ENCODE measurements around the gene TCAP. TPM values are rescaled to one million over a fixed set of nuclear protein-coding genes. Genes with fewer than 3 reads are reported as not detected.

TCAP gene
- total RNA-seq, 2 experiments from 2014 or later = 1.3 to 1.8 TPM

DNA sequence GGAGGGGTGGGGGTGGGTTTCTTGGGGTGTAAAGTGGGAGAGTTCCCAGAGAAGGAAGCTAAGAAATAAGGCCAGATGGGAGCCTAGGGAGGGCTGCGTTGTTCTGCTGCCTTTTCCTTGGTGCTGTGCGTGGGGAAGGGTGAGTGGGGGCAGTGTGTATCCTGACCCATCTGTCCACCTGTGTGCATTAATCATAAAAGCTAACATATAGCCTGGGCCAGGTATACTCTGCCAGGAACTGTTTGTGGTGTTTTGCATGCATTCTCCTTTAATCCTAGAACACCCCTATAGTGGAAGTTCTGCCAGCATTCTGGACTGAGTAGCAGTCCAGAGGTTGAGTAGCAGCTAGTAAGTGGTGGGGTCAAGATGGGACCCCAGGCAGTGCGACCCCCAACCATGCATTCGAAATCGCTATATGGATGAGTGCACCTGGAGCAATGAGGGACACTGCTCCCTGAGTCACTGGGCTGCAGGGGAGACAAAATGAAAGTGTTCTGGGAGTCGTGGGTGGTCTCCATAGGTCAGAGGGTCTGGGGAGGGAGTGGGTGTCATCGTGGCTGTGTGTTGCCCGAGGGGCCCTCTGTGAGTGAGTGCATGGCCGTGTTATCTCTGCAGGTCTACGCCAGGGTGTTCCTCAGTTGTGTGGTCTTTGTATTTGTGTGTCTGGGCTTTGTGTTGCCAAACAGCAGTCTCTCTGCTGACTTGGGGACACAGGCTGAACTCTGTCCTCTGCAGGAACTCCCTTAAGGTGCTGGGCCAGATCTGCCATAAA lies 36.0 kb downstream of the TCAP start:
- peaks cover 8% of the 10 kb centered on the region for H3K4me1 Mint-ChIP-seq (ENCODE audit: low read depth)
- H3K36me3 Mint-ChIP-seq (ENCODE audit: low read depth) = peaks cover 2% of the 10 kb centered on the region
- H3K4me3 Mint-ChIP-seq = no peak overlapping the region
- peaks cover 25% of the 10 kb centered on the region for H3K27me3 Mint-ChIP-seq (ENCODE audit: low read depth)
- H3K9me3 Mint-ChIP-seq (ENCODE audit: insufficient read depth) = no peaks in the 10 kb centered on the region
- H3K27ac Mint-ChIP-seq = no peak overlapping the region
- POLR2A ChIA-PET = no interaction called here
- ATAC-seq = peak; percentile 23
- CTCF ChIA-PET = interaction anchor here (1.5 to 2.1 kb wide), 3 partner anchors 14 to 79 kb away, joined by 3 to 10 read pairs (median 6); partner anchors contain the start of gene PGAP3
- DNase-seq = no peak

DNA sequence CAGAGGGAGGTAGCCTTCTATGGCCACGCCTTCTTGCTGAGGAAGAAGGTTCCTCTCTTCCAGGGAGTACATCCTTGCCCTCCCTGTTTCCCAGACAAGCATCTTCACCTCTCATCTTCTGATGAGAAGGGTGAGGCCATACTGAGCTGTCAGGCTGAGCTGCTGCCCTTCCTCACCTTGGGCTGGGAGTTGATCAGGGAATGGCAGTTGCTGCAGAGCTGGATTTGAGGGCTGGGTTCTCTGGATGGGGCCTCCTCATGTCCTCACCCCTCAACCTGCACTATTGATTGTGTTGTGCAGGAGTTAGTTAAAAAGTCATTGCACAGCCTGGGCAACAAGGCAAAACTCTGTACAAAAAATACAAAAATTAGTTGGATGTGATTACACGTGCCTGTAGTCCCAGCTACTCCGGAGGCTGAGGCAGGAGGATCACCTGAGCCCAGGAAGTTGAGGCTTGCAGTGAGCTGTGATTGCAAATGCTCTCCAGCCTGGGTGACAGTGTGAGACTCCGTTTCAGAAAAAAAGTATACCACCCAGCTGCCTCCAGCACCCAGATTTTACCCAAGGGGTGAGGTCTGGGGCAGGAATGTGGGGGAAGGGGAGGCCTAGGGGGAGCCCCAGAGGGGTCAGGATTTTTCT lies 36.8 kb downstream of the TCAP start:
- Mint-ChIP-seq H3K27me3 (ENCODE audit: low read depth) (peaks cover 25% of the 10 kb centered on the region), H3K4me3 (no peak overlapping the region), H3K27ac (no peak overlapping the region), H3K4me1 (ENCODE audit: low read depth) (peaks cover 12% of the 10 kb centered on the region), H3K9me3 (ENCODE audit: insufficient read depth) (no peaks in the 10 kb centered on the region), H3K36me3 (ENCODE audit: low read depth) (peaks cover 2% of the 10 kb centered on the region)
- ChIA-PET POLR2A (interaction anchor here (2.5 kb wide), 1 partner anchor 14 kb away, joined by 9 read pairs; the partner anchor contains the start of gene PGAP3), CTCF (interaction anchor here (1.3 to 2.1 kb wide), 2 partner anchors 67 to 79 kb away, joined by 3 to 10 read pairs; no protein-coding TSS in a partner anchor)
- ATAC-seq = no peak
- no peak for DNase-seq

GRCh38 chr17:39702901-39703893 lies 38.0 kb downstream of the TCAP start:
- ATAC-seq (no peak), DNase-seq (no peak)
- Mint-ChIP-seq H3K27me3 (ENCODE audit: low read depth) (peaks cover 25% of the 10 kb centered on the region), H3K4me1 (ENCODE audit: low read depth) (peaks cover 18% of the 10 kb centered on the region), H3K27ac (no peak overlapping the region), H3K36me3 (ENCODE audit: low read depth) (peaks cover 2% of the 10 kb centered on the region), H3K4me3 (no peak overlapping the region), H3K9me3 (ENCODE audit: insufficient read depth) (no peaks in the 10 kb centered on the region)
- CTCF ChIA-PET = interaction anchor here (0.8 to 2.1 kb wide), 5 partner anchors 8 to 81 kb away, joined by 3 to 10 read pairs (median 4); no protein-coding TSS in a partner anchor
- POLR2A ChIA-PET = interaction anchor here (0.6 to 2.5 kb wide), 3 partner anchors 15 to 78 kb away, joined by 3 to 9 read pairs (median 3); partner anchors contain the start of gene PGAP3

GRCh38 chr17:39703913-39704312 lies 38.8 kb downstream of the TCAP start:
- peaks cover 2% of the 10 kb centered on the region for H3K36me3 Mint-ChIP-seq (ENCODE audit: low read depth)
- H3K27ac Mint-ChIP-seq = no peak overlapping the region
- CTCF ChIA-PET = interaction anchor here (0.9 to 1.1 kb wide), 2 partner anchors 8 to 33 kb away, joined by 4 read pairs; no protein-coding TSS in a partner anchor
- no peak overlapping the region for H3K4me3 Mint-ChIP-seq
- POLR2A ChIA-PET = interaction anchor here (0.6 to 2.5 kb wide), 3 partner anchors 16 to 79 kb away, joined by 3 to 9 read pairs (median 3); partner anchors contain the start of gene PGAP3
- peaks cover 23% of the 10 kb centered on the region for H3K27me3 Mint-ChIP-seq (ENCODE audit: low read depth)
- ATAC-seq (no peak), DNase-seq (no peak)
- H3K4me1 Mint-ChIP-seq (ENCODE audit: low read depth) = peaks cover 18% of the 10 kb centered on the region
- no peaks in the 10 kb centered on the region for H3K9me3 Mint-ChIP-seq (ENCODE audit: insufficient read depth)

- peaks cover 12% of the 10 kb centered on the region for H3K4me1 Mint-ChIP-seq (ENCODE audit: low read depth)
- no peak overlapping the region for H3K4me3 Mint-ChIP-seq
- ChIA-PET POLR2A (no interaction called here), CTCF (interaction anchor here (1.6 kb wide), 1 partner anchor 70 kb away, joined by 4 read pairs; no protein-coding TSS in a partner anchor)
- H3K27me3 Mint-ChIP-seq (ENCODE audit: low read depth) = peaks cover 13% of the 10 kb centered on the region
- no peak for DNase-seq
- no peak overlapping the region for H3K27ac Mint-ChIP-seq
- no peaks in the 10 kb centered on the region for H3K36me3 Mint-ChIP-seq (ENCODE audit: low read depth)
- ATAC-seq = no peak
- no peaks in the 10 kb centered on the region for H3K9me3 Mint-ChIP-seq (ENCODE audit: insufficient read depth)
Observed at GRCh38 chr17:39704821-39705551, 39.8 kb downstream of the TCAP start.

DNA sequence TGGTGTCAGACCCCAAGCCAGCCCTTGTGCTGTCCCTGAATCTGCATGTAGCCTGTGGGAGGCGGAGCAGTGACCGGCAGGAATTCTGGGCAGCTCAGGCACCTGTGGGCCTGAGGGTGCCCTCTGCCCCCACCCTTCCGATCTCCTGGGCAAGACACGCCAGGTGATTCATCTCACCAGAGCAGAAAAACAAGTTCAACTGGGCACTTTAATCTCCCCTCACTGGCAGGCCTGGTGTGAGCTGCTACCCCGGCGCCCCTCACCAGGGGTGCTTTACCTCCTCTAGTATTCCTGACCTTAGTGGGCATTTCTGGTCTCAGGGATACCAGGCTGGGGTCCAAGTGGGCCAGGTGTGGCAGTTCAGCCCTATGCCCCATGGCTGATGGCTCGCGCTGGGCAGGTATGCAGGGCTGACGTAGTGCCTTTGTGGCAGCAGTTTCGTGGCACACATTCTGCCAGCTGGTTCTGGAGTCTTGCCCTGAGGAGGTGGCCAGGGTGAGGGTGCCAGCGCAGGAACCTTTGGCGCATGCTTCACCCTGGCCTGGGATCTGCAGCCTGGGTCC lies 40.7 kb downstream of the TCAP start:
- POLR2A ChIA-PET = interaction anchor here (1.5 kb wide), 1 partner anchor 24 kb away, joined by 6 read pairs; the partner anchor contains the start of gene MIEN1
- Mint-ChIP-seq H3K9me3 (ENCODE audit: insufficient read depth) (no peaks in the 10 kb centered on the region), H3K27me3 (ENCODE audit: low read depth) (peaks cover 9% of the 10 kb centered on the region), H3K4me3 (no peak overlapping the region), H3K4me1 (ENCODE audit: low read depth) (peaks cover 12% of the 10 kb centered on the region), H3K27ac (no peak overlapping the region), H3K36me3 (ENCODE audit: low read depth) (no peaks in the 10 kb centered on the region)
- DNase-seq (no peak), ATAC-seq (no peak)
- CTCF ChIA-PET = interaction anchor here (1.6 kb wide), 1 partner anchor 71 kb away, joined by 4 read pairs; no protein-coding TSS in a partner anchor

DNA sequence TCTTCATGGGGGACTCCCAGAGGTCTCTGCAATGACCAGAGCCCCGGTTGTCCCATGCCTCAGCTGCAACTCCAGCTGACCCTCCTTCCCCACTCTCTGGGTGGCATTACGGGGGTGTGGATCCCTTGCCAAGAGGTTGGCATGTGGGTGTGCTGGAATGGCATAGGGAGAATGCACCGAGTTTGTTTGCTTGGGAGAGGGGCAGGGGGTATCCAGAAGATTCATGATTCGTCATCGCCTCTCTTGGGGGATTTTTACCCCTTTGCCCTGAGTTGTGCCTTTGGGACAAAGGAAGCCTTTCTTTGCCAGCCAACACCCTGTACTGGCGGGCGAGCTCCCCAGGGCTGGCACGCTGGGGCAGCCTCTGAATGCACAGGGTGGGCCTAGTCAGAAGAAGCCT lies 41.2 kb downstream of the TCAP start:
- Mint-ChIP-seq H3K4me3 (no peak overlapping the region), H3K27me3 (ENCODE audit: low read depth) (peaks cover 4% of the 10 kb centered on the region), H3K27ac (peak overlapping the region; percentile 76), H3K9me3 (ENCODE audit: insufficient read depth) (no peaks in the 10 kb centered on the region), H3K4me1 (ENCODE audit: low read depth) (peaks cover 12% of the 10 kb centered on the region), H3K36me3 (ENCODE audit: low read depth) (no peaks in the 10 kb centered on the region)
- DNase-seq (no peak), ATAC-seq (no peak)
- CTCF ChIA-PET = interaction anchor here (1.6 kb wide), 2 partner anchors 72 to 84 kb away, joined by 4 to 8 read pairs; no protein-coding TSS in a partner anchor
- POLR2A ChIA-PET = interaction anchor here (1.5 kb wide), 1 partner anchor 24 kb away, joined by 6 read pairs; the partner anchor contains the start of gene MIEN1

- peak; percentile 31 for DNase-seq
- ATAC-seq = peak; percentile 66
- no peaks in the 10 kb centered on the region for H3K27me3 Mint-ChIP-seq (ENCODE audit: low read depth)
- H3K36me3 Mint-ChIP-seq (ENCODE audit: low read depth) = no peaks in the 10 kb centered on the region
- peak overlapping the region; percentile 76 for H3K27ac Mint-ChIP-seq
- ChIA-PET POLR2A (interaction anchor here (0.7 to 1.5 kb wide), 2 partner anchors 14 to 23 kb away, joined by 4 to 6 read pairs; partner anchors contain the start of gene MIEN1), CTCF (interaction anchor here (1.6 kb wide), 1 partner anchor 85 kb away, joined by 8 read pairs; no protein-coding TSS in a partner anchor)
- H3K9me3 Mint-ChIP-seq (ENCODE audit: insufficient read depth) = no peaks in the 10 kb centered on the region
- peaks cover 12% of the 10 kb centered on the region for H3K4me1 Mint-ChIP-seq (ENCODE audit: low read depth)
- no peak overlapping the region for H3K4me3 Mint-ChIP-seq
Observed at GRCh38 chr17:39706921-39707337, 41.8 kb downstream of the TCAP start.

DNA sequence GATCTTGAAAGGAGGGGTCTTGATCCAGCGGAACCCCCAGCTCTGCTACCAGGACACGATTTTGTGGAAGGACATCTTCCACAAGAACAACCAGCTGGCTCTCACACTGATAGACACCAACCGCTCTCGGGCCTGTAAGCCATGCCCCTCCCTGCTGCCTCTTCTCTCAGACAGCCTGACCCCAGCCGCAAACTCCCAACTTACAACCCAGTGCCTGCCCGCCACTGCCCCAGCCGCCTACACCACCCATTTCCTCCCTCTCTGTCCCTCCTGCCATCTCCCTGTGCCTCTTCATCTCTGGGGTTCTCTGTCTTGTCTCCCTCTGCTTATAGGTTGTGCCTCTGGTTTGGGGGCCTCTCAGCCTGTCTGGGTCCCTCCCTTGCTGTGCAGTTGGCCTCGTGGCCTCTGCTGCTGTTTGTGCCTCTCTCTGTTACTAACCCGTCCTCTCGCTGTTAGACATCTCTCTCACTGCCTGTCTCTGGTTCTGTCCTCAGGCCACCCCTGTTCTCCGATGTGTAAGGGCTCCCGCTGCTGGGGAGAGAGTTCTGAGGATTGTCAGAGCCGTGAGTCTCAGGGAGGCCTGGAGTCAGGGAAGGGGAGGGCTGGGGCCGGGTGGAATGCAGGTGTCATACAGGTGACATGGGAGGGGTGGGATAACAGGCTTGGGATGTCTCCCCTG lies 44.3 kb downstream of the TCAP start:
- POLR2A ChIA-PET = interaction anchor here (0.8 kb wide), 1 partner anchor 20 kb away, joined by 4 read pairs; no protein-coding TSS in a partner anchor
- peaks cover 10% of the 10 kb centered on the region for H3K4me1 Mint-ChIP-seq (ENCODE audit: low read depth)
- ATAC-seq (no peak), DNase-seq (no peak)
- H3K9me3 Mint-ChIP-seq (ENCODE audit: insufficient read depth) = no peaks in the 10 kb centered on the region
- CTCF ChIA-PET = interaction anchor here (1.1 kb wide), 1 partner anchor 21 kb away, joined by 3 read pairs; the partner anchor contains the start of gene MIEN1
- peak overlapping the region; percentile 0 for H3K27ac Mint-ChIP-seq
- H3K36me3 Mint-ChIP-seq (ENCODE audit: low read depth) = no peaks in the 10 kb centered on the region
- H3K27me3 Mint-ChIP-seq (ENCODE audit: low read depth) = no peaks in the 10 kb centered on the region
- H3K4me3 Mint-ChIP-seq = no peak overlapping the region

Data from activated CD8-positive, alpha-beta T cell treated with anti-CD3 and anti-CD28 coated beads, Interleukin-2, amount 10 ng/mL, durations not matched to agents 7 days and 5 days (primary cell).